KMS-11 (cell line): Measurements from ENCODE around the gene INHBC.

Experiments
- H2AFZ ChIP-seq: fragments of 200-600 bp; sonication (generic); 2 replicates; pipeline ENCODE4 v1.6.1; 2016; ENCODE audit warnings: antibody characterized with exemption, mixed run types, low read depth
- H3K27ac ChIP-seq: fragments of 200-600 bp; sonication (generic); 2 replicates; pipeline ENCODE4 v1.6.1; 2016; ENCODE audit warnings: mild to moderate bottlenecking, mixed run types
- H3K27me3 ChIP-seq: fragments of 200-600 bp; sonication (generic); 2 replicates; pipeline ENCODE4 v1.6.1; 2017; ENCODE audit warnings: mild to moderate bottlenecking, low read depth, mixed run types, moderate library complexity; ENCODE audit not compliant: insufficient read depth
- H3K36me3 ChIP-seq: fragments of 200-600 bp; sonication (generic); 2 replicates; pipeline ENCODE4 v1.6.1; 2017; ENCODE audit warnings: mild to moderate bottlenecking, mixed run types; ENCODE audit not compliant: insufficient read depth
- H3K4me1 ChIP-seq: fragments of 200-600 bp; sonication (generic); 2 replicates; pipeline ENCODE4 v1.6.1; 2016; ENCODE audit warnings: mild to moderate bottlenecking, low read depth, mixed run types; ENCODE audit not compliant: poor library complexity, severe bottlenecking
- H3K4me2 ChIP-seq: fragments of 200-600 bp; sonication (generic); 2 replicates; pipeline ENCODE4 v1.7.0; 2016; ENCODE audit warnings: mild to moderate bottlenecking, mixed run types
- H3K4me3 ChIP-seq: fragments of 200-600 bp; sonication (generic); IDR thresholded peaks from 2 replicates; pipeline ENCODE4 v1.6.1; 2017; ENCODE audit warnings: low read depth, low read length, mixed read lengths; ENCODE audit not compliant: insufficient read depth
- H3K79me2 ChIP-seq: fragments of 200-600 bp; sonication (generic); 2 replicates; pipeline ENCODE4 v1.6.1; 2016; ENCODE audit warnings: low read depth, mixed run types; ENCODE audit not compliant: insufficient read depth
- H3K9ac ChIP-seq: fragments of 200-600 bp; sonication (generic); 2 replicates; pipeline ENCODE4 v1.6.1; 2016; ENCODE audit warnings: mild to moderate bottlenecking, mixed run types
- H4K20me1 ChIP-seq: fragments of 200-600 bp; sonication (generic); 2 replicates; pipeline ENCODE4 v1.6.1; 2016; ENCODE audit warnings: mild to moderate bottlenecking, mixed run types; ENCODE audit not compliant: insufficient read depth
- CTCF ChIP-seq: fragments of 200-600 bp; sonication (generic); conservative IDR thresholded peaks from 2 replicates; pipeline ENCODE4 v1.6.1; 2017; ENCODE audit warnings: low read depth, mild to moderate bottlenecking, antibody characterized with exemption, low read length, moderate library complexity, mixed read lengths

INHBC gene

GRCh38 chr12:57444744-57445143 is 10.2 kb downstream of the INHBC start:
- Histone ChIP-seq H2AFZ (no peak overlapping the region), H3K4me1 (no peaks in the 10 kb centered on the region), H3K27me3 (no peaks in the 10 kb centered on the region), H3K27ac (no peak overlapping the region), H3K36me3 (no peaks in the 10 kb centered on the region), H3K4me3 (no peak overlapping the region), H3K4me2 (no peak overlapping the region), H4K20me1 (no peaks in the 10 kb centered on the region), H3K9ac (no peak overlapping the region), H3K79me2 (no peaks in the 10 kb centered on the region)
- TF ChIP-seq CTCF, result no peak

GRCh38 chr12:57446292-57446960 is 11.8 kb downstream of the INHBC start:
- H3K27ac ChIP-seq, result no peak overlapping the region
- no peaks in the 10 kb centered on the region for H4K20me1 ChIP-seq
- H3K4me2 ChIP-seq, result no peak overlapping the region
- no peaks in the 10 kb centered on the region for H3K36me3 ChIP-seq
- no peaks in the 10 kb centered on the region for H3K79me2 ChIP-seq
- no peaks in the 10 kb centered on the region for H3K27me3 ChIP-seq
- H3K4me3 ChIP-seq, result no peak overlapping the region
- no peaks in the 10 kb centered on the region for H3K4me1 ChIP-seq
- H2AFZ ChIP-seq, result no peak overlapping the region
- H3K9ac ChIP-seq, result no peak overlapping the region
- no peak for TF ChIP-seq CTCF

- Histone ChIP-seq H3K4me2 (no peak overlapping the region), H3K4me1 (peaks cover 16% of the 10 kb centered on the region), H3K27me3 (no peaks in the 10 kb centered on the region), H3K36me3 (no peaks in the 10 kb centered on the region), H4K20me1 (no peaks in the 10 kb centered on the region), H3K4me3 (no peak overlapping the region), H3K79me2 (no peaks in the 10 kb centered on the region), H3K27ac (no peak overlapping the region), H3K9ac (no peak overlapping the region), H2AFZ (no peak overlapping the region)
- TF ChIP-seq CTCF, result no peak
Measured at GRCh38 chr12:57448669-57449068, 14.1 kb downstream of the INHBC start.

- TF ChIP-seq CTCF, result no peak
- Histone ChIP-seq H3K4me2 (no peak overlapping the region), H2AFZ (no peak overlapping the region)
Measured at GRCh38 chr12:57449375-57449774, 14.8 kb downstream of the INHBC start.

More at GRCh38 chr12:57449375-57449774, 14.8 kb downstream of the INHBC start:
- no peaks in the 10 kb centered on the region for H3K27me3 ChIP-seq
- H3K4me3 ChIP-seq, result no peak overlapping the region
- H4K20me1 ChIP-seq, result no peaks in the 10 kb centered on the region
- H3K4me1 ChIP-seq, result peaks cover 23% of the 10 kb centered on the region
- no peaks in the 10 kb centered on the region for H3K36me3 ChIP-seq
- no peaks in the 10 kb centered on the region for H3K79me2 ChIP-seq
- H3K9ac ChIP-seq, result no peak overlapping the region
- no peak overlapping the region for H3K27ac ChIP-seq
